ENCODE results near the gene ANLN. TPM values are rescaled to one million over a fixed set of nuclear protein-coding genes. Genes with fewer than 3 reads are reported as not detected.
"Not testable (repeated sequence)": the region's sequence is repeated elsewhere in the genome, so short reads cannot be mapped to it uniquely, and the experiment has no call there.

ANLN gene
- total RNA-seq, 2 donors from 2014 or later = 2.2 to 2.4 TPM

DNA sequence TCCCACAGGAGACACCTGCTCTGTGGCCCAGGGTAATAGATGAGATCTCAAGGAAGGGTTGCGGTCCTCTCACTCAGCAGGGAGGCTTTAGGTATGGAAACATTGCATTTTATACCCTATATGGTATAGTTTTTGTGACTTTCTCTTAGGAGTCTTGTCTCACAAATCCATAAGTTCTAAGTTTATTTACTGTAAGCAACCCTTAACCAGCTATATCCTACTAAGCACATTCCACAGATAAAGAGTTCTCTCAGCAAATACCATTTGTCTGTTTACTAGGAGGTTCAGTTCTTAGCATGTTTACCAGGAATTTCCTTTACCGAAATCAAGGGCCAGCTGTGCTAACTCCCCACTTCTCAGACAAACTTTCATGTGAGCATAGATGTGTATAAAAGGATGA lies 66.9 kb downstream of the ANLN start:
- TF ChIP-seq, protein P1, sequence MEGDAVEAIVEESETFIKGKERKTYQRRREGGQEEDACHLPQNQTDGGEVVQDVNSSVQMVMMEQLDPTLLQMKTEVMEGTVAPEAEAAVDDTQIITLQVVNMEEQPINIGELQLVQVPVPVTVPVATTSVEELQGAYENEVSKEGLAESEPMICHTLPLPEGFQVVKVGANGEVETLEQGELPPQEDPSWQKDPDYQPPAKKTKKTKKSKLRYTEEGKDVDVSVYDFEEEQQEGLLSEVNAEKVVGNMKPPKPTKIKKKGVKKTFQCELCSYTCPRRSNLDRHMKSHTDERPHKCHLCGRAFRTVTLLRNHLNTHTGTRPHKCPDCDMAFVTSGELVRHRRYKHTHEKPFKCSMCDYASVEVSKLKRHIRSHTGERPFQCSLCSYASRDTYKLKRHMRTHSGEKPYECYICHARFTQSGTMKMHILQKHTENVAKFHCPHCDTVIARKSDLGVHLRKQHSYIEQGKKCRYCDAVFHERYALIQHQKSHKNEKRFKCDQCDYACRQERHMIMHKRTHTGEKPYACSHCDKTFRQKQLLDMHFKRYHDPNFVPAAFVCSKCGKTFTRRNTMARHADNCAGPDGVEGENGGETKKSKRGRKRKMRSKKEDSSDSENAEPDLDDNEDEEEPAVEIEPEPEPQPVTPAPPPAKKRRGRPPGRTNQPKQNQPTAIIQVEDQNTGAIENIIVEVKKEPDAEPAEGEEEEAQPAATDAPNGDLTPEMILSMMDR (IDR thresholded peaks at IDR 0.05) = no peak
- no peaks in the 10 kb centered on the region for H3K36me3 ChIP-seq
- no peak for ATAC-seq (ENCODE audit: insufficient number of reproducible peaks, low FRiP score, low read depth)
- no peaks in the 10 kb centered on the region for H3K9me3 ChIP-seq
- no peak overlapping the region for H3K27ac ChIP-seq
- no peaks in the 10 kb centered on the region for H3K27me3 ChIP-seq (replicated peaks; ENCODE audit: insufficient read depth)
- no peak overlapping the region for H3K4me3 ChIP-seq
- H3K4me1 ChIP-seq (ENCODE audit: control insufficient read depth in 1 of 2, low read depth in 2 of 2) = no peaks in the 10 kb centered on the region
- no peak for DNase-seq (ENCODE audit: low spot score)

DNA sequence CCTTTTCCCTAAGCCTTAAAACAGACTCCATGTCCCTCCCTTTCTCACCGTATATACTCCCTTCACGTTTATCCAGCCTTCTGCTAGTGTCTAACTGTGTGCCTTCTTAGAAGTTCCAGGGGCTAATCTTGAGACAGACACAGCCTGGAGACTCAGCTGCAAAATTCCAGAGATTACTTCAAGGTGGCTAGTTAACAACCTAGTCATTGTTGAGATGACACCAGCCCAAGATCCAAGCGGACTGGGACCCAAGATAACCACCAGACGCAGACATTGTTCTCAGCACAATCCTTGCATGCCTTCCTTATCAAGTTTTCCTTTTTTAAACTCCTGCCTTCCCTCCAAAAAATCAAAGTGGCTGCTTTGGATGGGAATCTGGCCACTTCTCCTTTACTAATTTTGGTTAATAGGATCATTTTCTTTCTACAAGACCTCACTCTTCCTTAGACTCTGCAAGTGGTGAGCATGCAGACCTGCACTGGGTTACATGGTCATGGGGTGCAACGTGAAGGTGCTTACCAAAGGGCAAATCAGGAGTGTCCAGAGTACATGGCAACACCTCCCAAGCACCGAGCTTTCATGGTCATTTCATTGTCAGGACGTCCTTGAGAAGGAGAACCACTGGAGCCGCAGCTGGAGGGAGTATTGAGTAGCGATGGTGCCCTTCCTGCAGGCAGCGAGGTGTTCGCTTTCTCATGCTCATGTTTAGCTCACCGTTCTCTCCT lies 69.7 kb downstream of the ANLN start:
- no peak overlapping the region for H3K27ac ChIP-seq
- no peaks in the 10 kb centered on the region for H3K9me3 ChIP-seq
- no peaks in the 10 kb centered on the region for H3K27me3 ChIP-seq (replicated peaks; ENCODE audit: insufficient read depth)
- no peak for DNase-seq (ENCODE audit: low spot score)
- H3K4me3 ChIP-seq = no peak overlapping the region
- no peak for ATAC-seq (ENCODE audit: insufficient number of reproducible peaks, low FRiP score, low read depth)
- H3K36me3 ChIP-seq = no peaks in the 10 kb centered on the region
- TF ChIP-seq, protein P1 (IDR thresholded peaks at IDR 0.05) = no peak
- no peaks in the 10 kb centered on the region for H3K4me1 ChIP-seq (ENCODE audit: control insufficient read depth in 1 of 2, low read depth in 2 of 2)

DNA sequence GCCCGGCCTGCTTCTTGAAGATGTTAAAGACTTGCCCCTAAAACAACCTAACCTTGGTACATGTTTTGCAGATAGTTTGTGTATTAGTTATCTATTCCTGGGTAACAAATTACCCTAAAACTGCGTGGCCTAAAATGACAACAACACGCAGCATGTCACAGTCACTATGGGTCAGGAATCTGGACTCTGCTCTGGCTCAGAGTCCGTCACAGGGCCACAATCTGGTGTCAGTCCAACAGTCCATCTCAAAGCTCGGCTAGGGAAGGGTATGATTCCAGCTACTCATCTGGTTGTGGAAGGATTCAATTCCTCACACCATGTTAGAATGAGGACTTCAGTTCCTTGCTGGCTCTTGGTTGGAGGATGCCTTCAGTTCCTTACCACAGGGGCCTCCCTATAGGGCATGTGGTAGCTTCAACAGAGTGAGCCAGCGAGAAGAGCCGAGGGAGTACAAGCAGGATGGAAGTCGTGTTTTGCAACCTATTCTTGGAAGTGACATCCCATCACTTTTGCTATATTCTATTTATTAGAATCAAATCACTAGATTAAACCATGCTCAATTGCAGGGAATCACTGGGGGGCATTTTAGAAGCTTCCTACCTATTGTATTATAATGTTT lies 71.3 kb downstream of the ANLN start:
- Histone ChIP-seq H3K9me3 (no peaks in the 10 kb centered on the region), H3K27ac (no peak overlapping the region), H3K27me3 (replicated peaks; ENCODE audit: insufficient read depth) (no peaks in the 10 kb centered on the region), H3K4me1 (ENCODE audit: control insufficient read depth in 1 of 2, low read depth in 2 of 2) (no peaks in the 10 kb centered on the region), H3K4me3 (no peak overlapping the region), H3K36me3 (no peaks in the 10 kb centered on the region)
- DNase-seq (ENCODE audit: low spot score) (no peak), ATAC-seq (ENCODE audit: insufficient number of reproducible peaks, low FRiP score, low read depth) (no peak)
- TF ChIP-seq, protein P1 (IDR thresholded peaks at IDR 0.05) = no peak

DNA sequence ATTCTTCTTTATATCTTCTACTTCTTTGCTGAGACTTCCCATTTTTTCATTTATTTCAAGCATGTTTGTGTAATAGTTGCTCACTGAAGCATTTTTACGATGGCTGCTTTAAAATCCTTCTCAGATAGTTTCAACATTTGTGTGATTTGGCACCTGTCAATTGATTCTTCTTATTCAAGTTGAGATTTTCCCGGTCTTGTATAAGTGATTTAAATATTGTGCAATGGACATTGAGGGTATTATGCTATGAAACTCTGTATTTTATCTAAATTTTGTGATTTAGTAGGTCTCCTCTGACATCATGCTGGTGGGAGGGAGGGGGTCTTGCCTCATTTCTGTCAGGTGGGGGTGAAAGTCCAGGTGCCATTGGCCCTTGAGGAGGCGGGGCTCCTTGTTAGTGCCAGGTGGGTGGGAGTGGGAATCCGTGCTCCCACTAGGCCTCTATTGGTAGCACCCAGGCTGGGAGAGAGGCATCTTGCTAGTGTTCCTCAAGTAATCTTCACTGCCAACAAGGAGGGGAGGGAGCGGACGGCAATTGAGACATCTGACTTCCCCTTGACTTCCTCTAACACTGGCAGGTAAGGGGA lies 73.0 kb downstream of the ANLN start:
- H3K36me3 ChIP-seq = no peaks in the 10 kb centered on the region
- TF ChIP-seq, protein P1 (IDR thresholded peaks at IDR 0.05) = no peak
- H3K9me3 ChIP-seq = no peaks in the 10 kb centered on the region
- H3K4me3 ChIP-seq = no peak overlapping the region
- H3K27me3 ChIP-seq (replicated peaks; ENCODE audit: insufficient read depth) = no peaks in the 10 kb centered on the region
- DNase-seq (ENCODE audit: low spot score) = no peak
- ATAC-seq (ENCODE audit: insufficient number of reproducible peaks, low FRiP score, low read depth) = no peak
- no peak overlapping the region for H3K27ac ChIP-seq
- no peaks in the 10 kb centered on the region for H3K4me1 ChIP-seq (ENCODE audit: control insufficient read depth in 1 of 2, low read depth in 2 of 2)

DNA sequence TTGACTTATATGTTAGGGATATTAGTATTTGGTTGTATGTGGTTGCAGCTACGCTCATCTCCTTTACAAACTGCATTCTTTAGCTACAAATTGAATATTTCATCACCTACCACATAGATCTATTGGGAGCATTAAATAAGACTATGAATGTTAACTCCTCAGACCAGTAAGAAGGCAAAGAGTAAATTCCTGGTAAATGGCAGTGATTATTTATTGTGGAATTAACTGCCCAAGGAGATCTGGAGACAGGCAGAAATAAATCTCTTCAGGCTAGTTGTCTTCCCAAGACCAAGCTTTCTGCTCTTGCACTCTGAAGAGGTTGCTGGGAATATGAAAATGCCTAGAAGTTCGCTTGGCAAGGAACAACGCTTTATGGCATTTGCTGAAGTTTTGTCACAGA lies 74.6 kb downstream of the ANLN start:
- TF ChIP-seq, protein P1 (IDR thresholded peaks at IDR 0.05) = no peak
- peaks cover 6 to 8% of the 10 kb centered on the region in 2 donors for H3K4me1 ChIP-seq (ENCODE audit: control insufficient read depth in 1 of 2, low read depth in 2 of 2)
- no peaks in the 10 kb centered on the region for H3K27me3 ChIP-seq (replicated peaks; ENCODE audit: insufficient read depth)
- H3K27ac ChIP-seq = no peak overlapping the region
- H3K36me3 ChIP-seq = no peaks in the 10 kb centered on the region
- H3K4me3 ChIP-seq = no peak overlapping the region
- ATAC-seq (ENCODE audit: insufficient number of reproducible peaks, low FRiP score, low read depth) (no peak), DNase-seq (ENCODE audit: low spot score) (no peak)
- H3K9me3 ChIP-seq = no peaks in the 10 kb centered on the region

DNA sequence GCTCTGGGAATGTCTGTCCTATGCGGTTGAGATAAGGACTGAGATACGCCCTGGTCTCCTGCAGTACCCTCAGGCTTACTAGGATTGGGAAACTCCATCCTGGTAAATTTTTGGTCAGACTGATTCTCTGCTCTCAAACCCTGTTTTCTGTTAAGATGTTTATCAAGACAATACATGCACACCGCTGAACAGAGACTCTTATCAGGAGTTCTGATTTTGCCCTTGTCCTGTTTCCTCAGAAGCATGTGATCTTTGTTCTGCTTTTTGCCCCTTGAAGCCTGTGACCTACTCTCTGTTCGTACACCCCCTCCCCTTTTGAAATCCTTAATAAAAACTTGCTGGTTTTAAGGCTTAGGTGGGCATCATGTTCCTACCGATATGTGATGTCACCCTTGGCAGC lies 76.3 kb downstream of the ANLN start:
- H3K36me3 ChIP-seq; H3K4me3 ChIP-seq; H3K9me3 ChIP-seq; H3K27me3 ChIP-seq (replicated peaks; ENCODE audit: insufficient read depth); H3K27ac ChIP-seq; ATAC-seq (ENCODE audit: insufficient number of reproducible peaks, low FRiP score, low read depth); DNase-seq (ENCODE audit: low spot score): not testable (repeated sequence)
- peaks cover 7 to 21% of the 10 kb centered on the region in 2 donors for H3K4me1 ChIP-seq (ENCODE audit: control insufficient read depth in 1 of 2, low read depth in 2 of 2)

Data from thoracic aorta (tissue), 2 donors.